ENCODE data around the gene UBN2.
"Not testable (repeated sequence)": the region's sequence is repeated elsewhere in the genome, so short reads cannot be mapped to it uniquely, and the experiment has no call there.

UBN2 gene

GRCh38 chr7:139300390-139300789 is 69.4 kb downstream of the UBN2 start:
- DNase-seq: no peak

- no peak for DNase-seq
Observed at GRCh38 chr7:139304517-139304916, 73.5 kb downstream of the UBN2 start.

GRCh38 chr7:139317939-139318505 is 87.0 kb downstream of the UBN2 start:
- DNase-seq: no peak

GRCh38 chr7:139321071-139321745 is 90.2 kb downstream of the UBN2 start:
- DNase-seq: peak; percentile 10

- DNase-seq: not testable (repeated sequence)
Observed at GRCh38 chr7:139324709-139325108, 93.7 kb downstream of the UBN2 start.

- DNase-seq: peak; percentile 81
Observed at GRCh38 chr7:139328375-139328774, 97.3 kb downstream of the UBN2 start.

DNA sequence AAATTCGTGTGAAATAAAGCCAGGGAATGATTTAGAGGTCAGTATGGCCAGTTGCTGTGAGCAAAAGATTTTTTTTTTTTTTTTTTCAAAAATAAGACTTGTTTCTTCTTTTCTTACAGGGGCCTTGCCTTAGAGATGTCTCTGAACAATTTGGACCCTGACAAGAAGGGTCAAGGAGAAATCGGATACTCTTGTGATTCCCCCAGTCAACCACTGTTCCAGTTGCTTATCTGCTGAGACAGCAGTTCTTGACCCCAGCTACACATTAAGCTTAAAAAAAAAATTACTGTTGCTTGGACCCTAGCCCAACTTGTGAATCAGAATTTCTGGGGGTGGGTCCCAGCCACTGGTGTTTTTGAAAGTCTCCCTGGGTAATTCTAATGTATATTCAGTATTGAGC is 98.1 kb downstream of the UBN2 start:
- DNase-seq: no peak

- no peak for DNase-seq
Observed at GRCh38 chr7:139330333-139331030, 99.4 kb downstream of the UBN2 start.

DNA sequence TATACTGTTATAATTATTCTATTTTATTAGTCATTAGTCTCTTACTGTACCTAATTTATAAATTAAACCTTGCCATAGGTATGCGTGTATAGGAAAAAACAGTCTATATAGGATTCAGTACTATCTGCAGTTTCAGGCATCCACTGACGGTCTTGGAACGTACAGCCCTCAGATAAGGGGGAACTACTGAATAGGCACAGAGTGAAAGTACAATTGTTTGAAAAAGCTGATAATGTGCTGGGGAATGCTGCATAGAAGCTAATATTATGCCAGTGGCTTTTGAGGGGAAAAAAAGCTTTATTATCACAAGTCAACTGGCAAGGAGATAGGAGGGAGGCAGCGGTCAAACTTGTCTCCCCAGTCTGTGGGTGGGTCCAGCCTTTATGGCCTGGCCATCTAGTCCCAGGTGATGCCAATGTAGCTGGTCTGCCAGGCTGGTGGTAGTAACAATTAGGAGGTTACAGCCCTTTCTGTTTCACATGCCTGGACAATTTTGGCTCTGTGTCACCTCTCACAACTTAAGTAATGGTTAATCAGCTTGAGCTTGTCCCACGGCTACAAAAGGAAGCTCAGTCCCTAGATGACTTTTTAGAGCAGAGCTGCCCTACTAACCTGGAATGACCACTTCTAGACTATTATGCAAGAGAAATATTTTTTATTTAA is 101.8 kb downstream of the UBN2 start:
- DNase-seq: no peak

DNA sequence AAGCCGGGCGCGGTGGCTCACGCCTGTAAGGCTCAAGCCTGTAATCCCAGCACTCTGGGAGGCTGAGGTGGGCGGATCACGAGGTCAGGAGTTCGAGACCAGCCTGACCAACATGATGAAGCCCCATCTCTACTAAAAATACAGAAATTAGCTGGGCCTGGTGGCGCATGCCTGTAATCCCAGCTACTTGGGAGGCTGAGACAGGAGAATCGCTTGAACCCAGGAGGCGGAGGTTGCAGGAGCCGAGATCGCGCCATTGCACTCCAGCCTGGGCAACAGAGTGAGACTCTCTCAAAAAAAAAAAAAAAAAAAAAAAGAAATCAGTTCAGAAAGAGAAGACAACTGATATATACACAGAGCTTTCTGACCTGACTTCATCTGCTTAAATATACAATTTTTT is 102.4 kb downstream of the UBN2 start:
- DNase-seq: not testable (repeated sequence)

- no peak for DNase-seq
Observed at GRCh38 chr7:139334399-139335150, 103.5 kb downstream of the UBN2 start.

DNA sequence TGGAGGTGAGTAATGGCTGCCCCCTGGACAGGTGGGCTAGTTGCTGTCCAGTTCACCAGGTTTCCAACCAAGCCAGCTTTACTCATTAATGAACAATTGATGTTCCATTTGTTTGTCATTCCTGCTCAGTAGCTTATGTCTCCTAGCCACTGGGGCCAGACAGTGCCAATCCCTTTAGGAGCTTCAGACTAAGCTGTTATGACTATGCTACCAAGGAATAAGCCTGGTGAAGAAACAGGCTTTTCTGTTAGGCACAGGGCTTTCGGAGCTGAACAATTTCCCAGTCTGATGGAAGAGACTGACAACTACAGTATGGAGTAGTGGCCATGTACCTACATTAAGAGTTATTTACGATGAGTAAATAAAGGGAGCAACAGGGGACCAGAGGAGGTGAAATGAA is 108.0 kb downstream of the UBN2 start:
- DNase-seq: no peak

- DNase-seq: no peak
Observed at GRCh38 chr7:139339698-139340036, 108.6 kb downstream of the UBN2 start.

DNA sequence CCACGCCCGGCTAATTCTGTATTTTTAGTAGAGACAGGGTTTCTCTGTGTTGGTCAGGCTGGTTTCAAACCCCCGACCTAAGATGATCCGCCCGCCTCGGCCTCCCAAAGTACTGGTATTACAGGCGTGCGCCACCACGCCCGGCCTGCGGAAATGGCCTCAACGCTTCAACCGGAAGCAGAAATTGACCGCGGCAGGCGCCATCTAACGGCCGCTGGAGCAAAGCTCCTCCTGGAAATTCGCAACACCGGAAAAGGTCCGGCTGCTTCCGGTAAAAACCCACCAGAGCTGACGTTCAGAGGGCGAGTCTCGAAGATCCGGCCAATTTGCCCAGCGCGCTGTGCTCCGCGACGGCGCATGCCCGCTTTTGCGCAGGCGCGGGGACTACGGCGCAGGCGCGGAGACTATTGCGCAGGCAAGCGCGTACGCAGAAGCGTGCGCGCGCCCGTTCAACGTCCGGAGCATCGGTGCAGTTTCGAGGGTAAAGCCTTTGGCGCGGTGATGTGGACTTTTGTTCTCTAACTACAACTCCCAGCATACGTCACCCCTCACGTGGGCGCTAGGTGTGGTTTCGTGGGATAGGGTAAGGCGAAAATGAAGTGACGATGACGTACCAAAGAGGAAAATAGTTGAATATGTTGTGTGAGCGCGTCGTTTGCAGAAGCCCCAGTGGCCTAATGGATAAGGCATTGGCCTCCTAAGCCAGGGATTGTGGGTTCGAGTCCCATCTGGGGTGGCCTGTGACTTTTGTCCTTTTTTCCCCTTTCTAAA is 109.2 kb downstream of the UBN2 start:
- peak; percentile 100 for DNase-seq

- DNase-seq: no peak
Observed at GRCh38 chr7:139340808-139341057, 109.7 kb downstream of the UBN2 start.

GRCh38 chr7:139341058-139341775 is 110.2 kb downstream of the UBN2 start, which contains the start of gene FMC1:
Gene FMC1 (plus strand): TSS chr7:139341337. CDS start chr7:139341385, 48 bp downstream.
- peak; percentile 93 for DNase-seq

DNA sequence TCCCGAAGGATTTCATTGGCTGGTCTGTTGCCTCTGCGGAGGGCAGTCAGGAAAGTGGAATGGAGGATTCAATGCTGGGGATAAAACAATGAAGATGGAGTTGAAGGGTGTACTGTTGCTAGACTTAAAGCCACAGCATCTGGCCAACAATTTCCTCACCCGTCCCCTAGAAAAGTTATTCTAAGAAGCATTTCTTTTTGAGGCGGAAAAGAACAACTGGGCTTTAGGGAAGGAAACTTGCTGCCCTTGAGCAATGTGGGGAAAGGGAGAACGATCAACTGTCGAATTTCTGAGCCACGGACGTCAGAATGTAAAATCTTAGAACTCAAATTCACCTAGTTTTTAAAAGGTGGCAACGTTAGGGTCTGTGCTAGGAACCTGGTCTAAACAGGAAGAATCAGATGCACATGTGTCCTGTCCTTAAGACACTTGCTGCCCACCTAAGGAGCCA is 110.8 kb downstream of the UBN2 start:
- DNase-seq: no peak

GRCh38 chr7:139345042-139345441 is 114.0 kb downstream of the UBN2 start:
- DNase-seq: no peak

- no peak for DNase-seq
Observed at GRCh38 chr7:139351027-139351426, 120.0 kb downstream of the UBN2 start.

DNA sequence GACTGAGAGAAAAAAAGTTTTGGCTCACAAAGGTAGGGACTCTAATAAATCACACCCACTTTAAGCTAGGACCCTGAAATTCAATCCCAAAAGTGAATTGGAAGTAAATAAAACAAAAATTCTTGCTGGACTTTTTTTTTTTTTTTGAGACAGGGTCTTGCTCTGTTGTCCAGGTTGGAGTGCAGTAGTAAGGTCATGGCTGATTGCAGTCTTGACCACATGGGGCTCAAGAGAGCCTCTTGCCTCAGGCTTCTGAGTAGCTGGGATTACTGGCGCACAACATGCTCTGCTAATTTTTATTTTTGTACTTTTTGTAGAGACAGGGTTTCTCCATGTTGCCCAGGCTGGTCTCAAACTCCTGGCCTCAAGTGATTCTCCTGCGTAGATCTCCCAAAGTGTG is 123.7 kb downstream of the UBN2 start:
- no peak for DNase-seq

DNA sequence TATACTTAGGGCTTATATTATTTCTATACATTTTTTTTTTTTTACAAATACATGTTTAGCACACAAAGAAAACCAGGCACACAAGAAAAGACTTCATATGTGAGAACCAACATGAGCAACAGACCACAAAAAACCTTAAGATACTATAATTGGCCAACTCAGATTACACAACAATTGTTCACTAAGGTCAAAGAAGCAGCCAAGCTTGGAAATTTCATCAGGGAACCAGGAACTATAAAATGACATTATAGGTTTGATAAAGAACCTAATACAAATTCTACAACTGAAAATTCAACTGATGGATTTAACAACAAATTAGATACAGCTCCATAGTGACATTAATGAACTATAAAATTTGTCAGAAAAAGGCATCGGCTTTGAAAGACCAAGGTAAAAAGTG is 124.3 kb downstream of the UBN2 start:
- no peak for DNase-seq

All from fibroblast of skin of right quadriceps (primary cell).